Stimulated activated memory B cell treated with anti-CD40 and anti-IgM and Interleukin-4, amounts not matched to agents 10 μg/mL and 1 μg/mL and 100 μg/mL, for 72 hours (primary cell): ENCODE results near the gene TSHZ2.
A peak's percentile ranks its signal among the peaks of the same experiment; 100 is the strongest.

Experiments used
- ATAC-seq: fragments of 150-1000 bp; cut with Tn5 transposase; 2 replicates; pipeline ENCODE4 v1.10.0; 2021
- H3K27ac Mint-ChIP-seq: one replicate; pipeline ENCODE4 v1.8.0; 2022; ENCODE audit warnings: mild to moderate bottlenecking, mixed read lengths
- H3K27me3 Mint-ChIP-seq: one replicate; pipeline ENCODE4 v1.8.0; 2022; ENCODE audit warnings: mixed read lengths
- H3K36me3 Mint-ChIP-seq: one replicate; pipeline ENCODE4 v1.8.0; 2022; ENCODE audit warnings: mixed read lengths
- H3K4me1 Mint-ChIP-seq: one replicate; pipeline ENCODE4 v1.8.0; 2022; ENCODE audit warnings: mixed read lengths
- H3K4me3 Mint-ChIP-seq: one replicate; pipeline ENCODE4 v1.8.0; 2022; ENCODE audit warnings: mild to moderate bottlenecking, moderate library complexity, mixed read lengths
- H3K9me3 Mint-ChIP-seq: one replicate; pipeline ENCODE4 v1.8.0; 2022; ENCODE audit warnings: mixed read lengths

Gene TSHZ2

GRCh38 chr20:53001498-53002301 is 29.5 kb downstream of the TSHZ2 start:
- Mint-ChIP-seq H3K9me3 (no peaks in the 10 kb centered on the region), H3K27me3 (no peaks in the 10 kb centered on the region), H3K4me1 (peaks cover 22% of the 10 kb centered on the region), H3K27ac (peak overlapping the region; percentile 90), H3K4me3 (peak overlapping the region; percentile 72), H3K36me3 (no peaks in the 10 kb centered on the region)
- ATAC-seq = peak; percentile 85

- H3K27me3 Mint-ChIP-seq = no peaks in the 10 kb centered on the region
- H3K4me1 Mint-ChIP-seq = peaks cover 22% of the 10 kb centered on the region
- H3K27ac Mint-ChIP-seq = peak overlapping the region; percentile 90
- H3K36me3 Mint-ChIP-seq = no peaks in the 10 kb centered on the region
- H3K9me3 Mint-ChIP-seq = no peaks in the 10 kb centered on the region
- no peak overlapping the region for H3K4me3 Mint-ChIP-seq
- ATAC-seq = no peak
Observed at GRCh38 chr20:53002786-53003185, 30.6 kb downstream of the TSHZ2 start.

- no peak for ATAC-seq
- no peaks in the 10 kb centered on the region for H3K9me3 Mint-ChIP-seq
- no peaks in the 10 kb centered on the region for H3K27me3 Mint-ChIP-seq
- no peak overlapping the region for H3K4me3 Mint-ChIP-seq
- H3K4me1 Mint-ChIP-seq = peaks cover 22% of the 10 kb centered on the region
- H3K36me3 Mint-ChIP-seq = no peaks in the 10 kb centered on the region
- H3K27ac Mint-ChIP-seq = peak overlapping the region; percentile 90
Observed at GRCh38 chr20:53003420-53004154, 31.4 kb downstream of the TSHZ2 start.

- no peaks in the 10 kb centered on the region for H3K36me3 Mint-ChIP-seq
- no peak overlapping the region for H3K4me3 Mint-ChIP-seq
- ATAC-seq = no peak
- H3K9me3 Mint-ChIP-seq = no peaks in the 10 kb centered on the region
- H3K4me1 Mint-ChIP-seq = peaks cover 22% of the 10 kb centered on the region
- H3K27me3 Mint-ChIP-seq = no peaks in the 10 kb centered on the region
- H3K27ac Mint-ChIP-seq = peak overlapping the region; percentile 90
Observed at GRCh38 chr20:53004267-53004813, 32.2 kb downstream of the TSHZ2 start.

- Mint-ChIP-seq H3K27me3 (no peaks in the 10 kb centered on the region), H3K4me1 (no peaks in the 10 kb centered on the region), H3K9me3 (peaks cover 12% of the 10 kb centered on the region), H3K4me3 (no peak overlapping the region), H3K36me3 (peaks cover 8% of the 10 kb centered on the region), H3K27ac (no peak overlapping the region)
- ATAC-seq = no peak
Observed at GRCh38 chr20:53009979-53010735, 38.0 kb downstream of the TSHZ2 start.

- Mint-ChIP-seq H3K4me3 (no peak overlapping the region), H3K9me3 (peaks cover 12% of the 10 kb centered on the region), H3K27ac (no peak overlapping the region), H3K4me1 (no peaks in the 10 kb centered on the region), H3K27me3 (no peaks in the 10 kb centered on the region), H3K36me3 (peaks cover 8% of the 10 kb centered on the region)
- no peak for ATAC-seq
Observed at GRCh38 chr20:53011640-53012039, 39.5 kb downstream of the TSHZ2 start.

- no peaks in the 10 kb centered on the region for H3K4me1 Mint-ChIP-seq
- no peak overlapping the region for H3K27ac Mint-ChIP-seq
- peaks cover 12% of the 10 kb centered on the region for H3K9me3 Mint-ChIP-seq
- no peak for ATAC-seq
- no peaks in the 10 kb centered on the region for H3K27me3 Mint-ChIP-seq
- H3K4me3 Mint-ChIP-seq = no peak overlapping the region
- peaks cover 8% of the 10 kb centered on the region for H3K36me3 Mint-ChIP-seq
Observed at GRCh38 chr20:53013183-53013582, 41.0 kb downstream of the TSHZ2 start.

- no peak for ATAC-seq
- peaks cover 12% of the 10 kb centered on the region for H3K9me3 Mint-ChIP-seq
- no peaks in the 10 kb centered on the region for H3K4me1 Mint-ChIP-seq
Observed at GRCh38 chr20:53013847-53014246, 41.7 kb downstream of the TSHZ2 start.

GRCh38 chr20:53016071-53016470 is 43.9 kb downstream of the TSHZ2 start:
- no peak for ATAC-seq
- Mint-ChIP-seq H3K9me3 (peaks cover 17% of the 10 kb centered on the region), H3K27me3 (no peaks in the 10 kb centered on the region), H3K36me3 (peaks cover 8% of the 10 kb centered on the region), H3K4me1 (no peaks in the 10 kb centered on the region), H3K4me3 (no peak overlapping the region), H3K27ac (no peak overlapping the region)

More at GRCh38 chr20:53013847-53014246, 41.7 kb downstream of the TSHZ2 start:
- Mint-ChIP-seq H3K27ac (no peak overlapping the region), H3K27me3 (no peaks in the 10 kb centered on the region), H3K4me3 (no peak overlapping the region), H3K36me3 (peaks cover 8% of the 10 kb centered on the region)

GRCh38 chr20:53016534-53017042 is 44.4 kb downstream of the TSHZ2 start:
- no peak for ATAC-seq
- Mint-ChIP-seq H3K36me3 (peaks cover 8% of the 10 kb centered on the region), H3K27ac (no peak overlapping the region), H3K4me1 (no peaks in the 10 kb centered on the region), H3K4me3 (no peak overlapping the region), H3K27me3 (no peaks in the 10 kb centered on the region), H3K9me3 (peaks cover 17% of the 10 kb centered on the region)

GRCh38 chr20:53017206-53017605 is 45.0 kb downstream of the TSHZ2 start:
- peaks cover 17% of the 10 kb centered on the region for H3K9me3 Mint-ChIP-seq
- no peak overlapping the region for H3K27ac Mint-ChIP-seq
- peaks cover under 1% of the 10 kb centered on the region for H3K4me1 Mint-ChIP-seq
- H3K27me3 Mint-ChIP-seq = no peaks in the 10 kb centered on the region
- ATAC-seq = no peak
- H3K4me3 Mint-ChIP-seq = no peak overlapping the region
- peaks cover 8% of the 10 kb centered on the region for H3K36me3 Mint-ChIP-seq

GRCh38 chr20:53019464-53019863 is 47.3 kb downstream of the TSHZ2 start:
- H3K4me1 Mint-ChIP-seq = peaks cover 7% of the 10 kb centered on the region
- no peak for ATAC-seq
- no peaks in the 10 kb centered on the region for H3K27me3 Mint-ChIP-seq
- no peak overlapping the region for H3K4me3 Mint-ChIP-seq
- H3K27ac Mint-ChIP-seq = no peak overlapping the region
- H3K36me3 Mint-ChIP-seq = peaks cover 8% of the 10 kb centered on the region
- peaks cover 13% of the 10 kb centered on the region for H3K9me3 Mint-ChIP-seq

- Mint-ChIP-seq H3K27me3 (no peaks in the 10 kb centered on the region), H3K9me3 (peaks cover 7% of the 10 kb centered on the region)
Observed at GRCh38 chr20:53020376-53020775, 48.2 kb downstream of the TSHZ2 start.

GRCh38 chr20:53020834-53021233 is 48.7 kb downstream of the TSHZ2 start:
- Mint-ChIP-seq H3K9me3 (peaks cover 7% of the 10 kb centered on the region), H3K4me3 (no peak overlapping the region), H3K27me3 (no peaks in the 10 kb centered on the region), H3K27ac (no peak overlapping the region), H3K4me1 (peaks cover 7% of the 10 kb centered on the region), H3K36me3 (no peaks in the 10 kb centered on the region)
- no peak for ATAC-seq

More at GRCh38 chr20:53020376-53020775, 48.2 kb downstream of the TSHZ2 start:
- ATAC-seq = no peak
- no peak overlapping the region for H3K27ac Mint-ChIP-seq
- H3K36me3 Mint-ChIP-seq = no peaks in the 10 kb centered on the region
- H3K4me3 Mint-ChIP-seq = no peak overlapping the region
- peaks cover 7% of the 10 kb centered on the region for H3K4me1 Mint-ChIP-seq

GRCh38 chr20:53021934-53022333 is 49.8 kb downstream of the TSHZ2 start:
- no peak for ATAC-seq
- Mint-ChIP-seq H3K36me3 (no peaks in the 10 kb centered on the region), H3K4me3 (no peak overlapping the region), H3K4me1 (peaks cover 7% of the 10 kb centered on the region), H3K9me3 (peaks cover 7% of the 10 kb centered on the region), H3K27ac (no peak overlapping the region), H3K27me3 (peaks cover under 1% of the 10 kb centered on the region)
